Effector memory CD4-positive, alpha-beta T cell (primary cell): ENCODE measurements around the gene PPP2R5B.

ENCODE experiments used
- DNase-seq, 3 donors: peaks; one replicate each; pipeline ENCODE4 v3.0.0-alpha.2; 2020
- H3K27ac ChIP-seq: 2 replicates; pipeline ENCODE4 v1.7.0; 2013; ENCODE audit warnings: mild to moderate bottlenecking, low read length, moderate library complexity; ENCODE audit not compliant: insufficient read depth, poor library complexity, severe bottlenecking
- H3K27me3 ChIP-seq: replicated peaks from 2 replicates; pipeline ENCODE4 v1.7.0; 2013; ENCODE audit warnings: mild to moderate bottlenecking, low read length; ENCODE audit not compliant: insufficient read depth, control insufficient read depth, poor library complexity, severe bottlenecking
- H3K36me3 ChIP-seq: 2 replicates; pipeline ENCODE4 v1.7.0; 2013; ENCODE audit warnings: mild to moderate bottlenecking, low read length, moderate library complexity; ENCODE audit not compliant: control insufficient read depth, insufficient read depth
- H3K4me1 ChIP-seq: 2 replicates; pipeline ENCODE4 v1.7.0; 2013; ENCODE audit warnings: low read length, mild to moderate bottlenecking; ENCODE audit not compliant: control insufficient read depth, insufficient read depth, poor library complexity, severe bottlenecking
- H3K4me3 ChIP-seq: 2 replicates; pipeline ENCODE4 v1.7.0; 2013; ENCODE audit warnings: low read length, low read depth, mild to moderate bottlenecking; ENCODE audit not compliant: insufficient read depth, poor library complexity, severe bottlenecking
- H3K9me3 ChIP-seq: 2 replicates; pipeline ENCODE4 v1.7.0; 2013; ENCODE audit warnings: mild to moderate bottlenecking, low read length, moderate library complexity; ENCODE audit not compliant: control insufficient read depth

The PPP2R5B gene

DNA sequence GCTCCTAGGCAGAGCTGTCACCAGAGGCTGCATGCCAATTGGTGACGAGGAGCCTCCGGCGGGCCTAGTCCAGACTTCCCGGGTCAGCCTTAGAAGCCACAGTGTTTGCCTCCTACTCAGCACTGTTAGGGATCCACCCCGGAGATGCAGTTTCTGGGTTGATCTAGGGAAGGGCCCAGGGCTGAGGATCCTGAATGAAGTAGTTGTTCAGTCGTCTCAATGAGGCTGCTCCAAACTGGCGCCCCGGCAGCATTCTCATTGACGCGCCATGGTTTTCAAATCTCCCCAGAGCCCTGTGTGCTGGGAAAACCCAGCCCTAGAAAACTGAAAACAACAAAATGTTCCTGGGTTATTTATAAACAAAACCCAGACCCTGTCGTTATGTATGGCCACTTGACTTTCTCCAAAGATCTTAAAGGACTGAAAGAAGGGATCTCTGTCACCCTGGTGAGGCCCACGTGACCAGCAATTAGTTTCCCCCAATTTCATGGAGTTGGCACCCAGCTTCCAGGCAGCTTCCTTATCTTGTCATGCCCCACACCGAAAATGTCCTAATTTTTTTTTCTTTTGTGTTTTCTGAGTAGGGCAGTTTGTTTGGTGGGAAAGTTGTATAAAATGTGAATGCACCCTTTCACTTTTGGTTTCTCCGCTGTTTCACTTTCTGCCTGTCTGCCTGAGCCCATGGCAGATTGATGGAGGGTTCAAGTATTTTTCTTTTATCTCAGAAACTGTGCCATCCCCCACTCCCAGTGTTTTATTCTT, 44.1 kb upstream of the PPP2R5B start:
- Histone ChIP-seq H3K9me3 (no peaks in the 10 kb centered on the region), H3K4me3 (peak overlapping the region; percentile 23), H3K4me1 (peaks cover 37% of the 10 kb centered on the region), H3K27me3 (no peaks in the 10 kb centered on the region), H3K36me3 (no peaks in the 10 kb centered on the region), H3K27ac (peak overlapping the region; percentile 85)
- no peak for DNase-seq

DNA sequence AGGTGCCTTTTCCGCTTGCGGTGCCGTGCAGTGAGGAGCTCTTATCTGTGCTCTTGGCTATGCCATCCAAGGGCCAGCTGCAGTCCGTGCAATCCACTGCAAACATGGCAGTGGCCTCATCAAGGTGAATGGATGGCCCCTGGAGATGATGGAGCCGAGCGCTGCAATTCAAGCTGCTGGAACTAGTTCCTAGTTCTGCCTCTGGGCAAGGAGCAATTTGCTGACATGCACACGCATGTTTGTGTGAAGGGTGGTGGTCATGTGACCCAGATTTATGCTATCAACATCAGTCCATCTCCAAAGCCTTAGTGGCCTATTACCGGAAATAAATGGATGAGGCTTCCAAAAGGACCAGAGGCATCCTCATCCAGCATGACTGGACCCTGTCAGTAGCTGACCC, 43.0 kb upstream of the PPP2R5B start:
- Histone ChIP-seq H3K27me3 (no peaks in the 10 kb centered on the region), H3K9me3 (no peaks in the 10 kb centered on the region), H3K36me3 (no peaks in the 10 kb centered on the region), H3K4me1 (peaks cover 34% of the 10 kb centered on the region), H3K4me3 (no peak overlapping the region), H3K27ac (no peak overlapping the region)
- DNase-seq: no peak

DNA sequence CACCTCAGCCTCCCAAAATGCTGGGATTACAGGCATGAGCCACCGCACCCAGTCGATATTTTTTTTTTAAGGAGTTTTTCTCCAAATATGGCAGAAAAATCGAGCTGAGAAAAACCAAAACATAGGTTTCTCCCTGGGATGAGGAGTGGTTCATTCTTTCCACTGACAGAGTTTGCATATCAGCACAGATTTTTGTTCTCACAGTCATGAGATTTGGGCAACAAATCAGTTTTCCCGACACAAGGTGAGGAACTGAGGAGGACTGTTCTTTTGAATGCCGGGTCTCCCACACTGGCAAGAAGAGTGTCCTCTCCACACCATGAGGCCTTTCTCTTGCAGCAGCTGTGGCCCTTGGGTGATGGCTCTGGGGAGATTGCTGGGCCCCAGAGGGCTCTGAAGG, 42.2 kb upstream of the PPP2R5B start:
- Histone ChIP-seq H3K4me3 (no peak overlapping the region), H3K27me3 (no peaks in the 10 kb centered on the region), H3K4me1 (peaks cover 31% of the 10 kb centered on the region), H3K36me3 (no peaks in the 10 kb centered on the region), H3K9me3 (no peaks in the 10 kb centered on the region), H3K27ac (no peak overlapping the region)
- no peak for DNase-seq

DNA sequence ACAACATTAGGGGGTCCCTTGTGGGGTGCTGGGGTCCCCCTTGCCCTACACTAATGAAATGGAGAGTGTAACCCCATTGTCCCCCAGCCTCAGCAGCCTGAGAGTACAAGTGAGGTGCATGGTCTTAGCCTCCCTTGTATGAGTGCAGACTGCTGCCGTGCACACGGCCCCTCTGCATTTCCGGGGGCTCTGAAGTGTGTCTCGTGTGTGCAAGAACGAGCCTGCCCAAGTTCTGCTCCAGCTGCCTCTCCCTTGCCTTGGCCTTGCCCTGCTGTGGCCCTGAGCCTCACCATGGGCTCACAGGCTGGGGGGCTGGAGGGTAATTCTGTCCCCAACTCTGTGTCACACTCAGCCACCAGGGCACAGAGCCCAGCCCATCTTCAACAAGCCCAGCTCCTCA, 40.9 kb upstream of the PPP2R5B start:
- Histone ChIP-seq H3K36me3 (no peaks in the 10 kb centered on the region), H3K9me3 (no peaks in the 10 kb centered on the region), H3K4me1 (peaks cover 42% of the 10 kb centered on the region), H3K27ac (no peak overlapping the region), H3K4me3 (no peak overlapping the region), H3K27me3 (no peaks in the 10 kb centered on the region)
- no peak for DNase-seq

DNA sequence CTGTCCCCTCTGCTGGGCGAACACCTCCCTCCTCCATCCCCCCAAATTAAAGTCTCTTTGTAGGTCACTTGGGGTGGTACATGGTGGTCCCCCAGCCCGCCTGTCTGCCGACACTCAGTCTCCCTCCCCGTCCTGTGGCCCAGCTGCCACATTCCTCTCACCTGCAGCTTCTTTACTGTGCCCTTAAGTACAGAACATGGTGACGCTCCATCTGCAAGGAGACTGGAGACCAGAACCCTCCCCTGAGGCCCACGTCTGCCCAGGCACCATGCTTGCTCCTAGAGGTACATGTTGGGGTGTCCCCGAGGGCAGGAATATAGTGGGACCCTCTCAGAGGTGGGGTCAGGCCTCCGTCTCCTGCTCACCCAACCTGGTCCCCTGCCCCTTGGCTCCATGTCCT, 40.5 kb upstream of the PPP2R5B start:
- Histone ChIP-seq H3K9me3 (no peaks in the 10 kb centered on the region), H3K27me3 (no peaks in the 10 kb centered on the region), H3K4me1 (peaks cover 40% of the 10 kb centered on the region), H3K4me3 (no peak overlapping the region), H3K27ac (no peak overlapping the region), H3K36me3 (no peaks in the 10 kb centered on the region)
- no peak for DNase-seq

DNA sequence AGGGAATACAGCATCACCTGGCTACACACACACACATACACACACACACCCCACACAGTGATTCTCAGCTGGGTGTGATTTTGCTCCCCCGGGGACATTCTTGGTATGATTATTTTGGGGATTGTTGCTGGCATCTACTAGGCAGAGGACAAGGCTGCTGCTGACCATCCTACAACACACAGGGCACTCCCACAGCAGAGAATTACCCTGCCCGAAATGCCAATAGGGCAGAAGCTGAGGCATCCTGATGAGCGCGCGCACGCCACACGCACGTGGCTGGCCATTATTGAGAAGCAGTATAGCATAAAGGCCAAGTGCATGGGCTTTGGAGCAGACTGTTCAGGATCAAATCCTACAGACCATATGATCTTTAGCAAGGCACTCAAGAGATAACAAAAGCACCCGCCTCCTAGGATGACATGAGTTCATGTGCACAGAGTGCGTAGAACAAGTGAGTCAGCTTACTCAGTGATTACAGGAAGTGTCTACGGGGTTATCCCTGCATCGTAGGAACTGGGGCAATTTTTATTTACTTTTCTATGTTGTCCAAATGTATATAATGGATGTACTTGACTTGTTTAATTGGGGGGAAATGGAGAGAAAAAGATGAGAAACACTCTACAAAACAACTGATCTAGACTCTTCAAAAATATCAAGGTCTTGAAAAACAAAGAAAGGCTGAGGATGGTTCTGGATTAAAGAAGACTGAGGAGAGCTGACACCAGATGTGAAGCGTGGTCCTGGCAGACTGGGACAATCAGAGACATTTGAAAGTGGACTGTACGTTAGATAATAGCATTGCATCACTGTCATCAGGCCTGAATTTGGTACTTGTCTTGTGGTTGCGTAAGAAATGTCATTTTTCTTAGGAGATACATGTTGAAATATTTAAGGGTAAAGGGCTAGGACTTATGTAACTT, 38.9 kb upstream of the PPP2R5B start:
- H3K9me3 ChIP-seq: no peaks in the 10 kb centered on the region
- no peak overlapping the region for H3K4me3 ChIP-seq
- H3K4me1 ChIP-seq: peaks cover 24% of the 10 kb centered on the region
- H3K36me3 ChIP-seq: no peaks in the 10 kb centered on the region
- peak in 1 of 3 donors; percentile 21 for DNase-seq
- no peaks in the 10 kb centered on the region for H3K27me3 ChIP-seq
- peak overlapping the region; percentile 65 for H3K27ac ChIP-seq

DNA sequence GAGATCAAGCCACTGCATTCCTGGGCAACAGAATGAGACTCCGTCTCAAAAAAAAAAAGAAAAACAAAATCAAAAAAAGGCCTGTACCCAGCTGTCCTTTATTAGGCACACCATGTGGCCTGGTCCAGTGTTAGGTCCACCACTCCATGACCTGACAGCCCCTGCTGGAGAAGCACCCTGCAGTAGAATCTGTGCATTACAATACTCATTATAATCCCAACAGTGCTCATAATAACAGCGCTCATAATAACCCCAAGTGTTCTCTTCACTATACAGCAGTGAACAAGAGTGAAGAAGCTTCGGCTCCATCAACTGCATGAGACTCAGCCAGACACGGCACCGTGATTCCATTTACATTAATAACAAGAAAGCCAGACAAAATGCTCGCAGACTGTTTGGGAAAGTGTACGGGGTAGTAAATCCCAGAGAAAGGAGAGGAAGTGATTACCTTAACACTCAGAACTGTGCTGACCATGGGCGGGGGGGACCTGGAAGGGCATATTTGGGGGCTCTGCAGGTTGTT, 37.2 kb upstream of the PPP2R5B start:
- peak overlapping the region; percentile 7 for H3K27ac ChIP-seq
- H3K36me3 ChIP-seq: no peaks in the 10 kb centered on the region

DNA sequence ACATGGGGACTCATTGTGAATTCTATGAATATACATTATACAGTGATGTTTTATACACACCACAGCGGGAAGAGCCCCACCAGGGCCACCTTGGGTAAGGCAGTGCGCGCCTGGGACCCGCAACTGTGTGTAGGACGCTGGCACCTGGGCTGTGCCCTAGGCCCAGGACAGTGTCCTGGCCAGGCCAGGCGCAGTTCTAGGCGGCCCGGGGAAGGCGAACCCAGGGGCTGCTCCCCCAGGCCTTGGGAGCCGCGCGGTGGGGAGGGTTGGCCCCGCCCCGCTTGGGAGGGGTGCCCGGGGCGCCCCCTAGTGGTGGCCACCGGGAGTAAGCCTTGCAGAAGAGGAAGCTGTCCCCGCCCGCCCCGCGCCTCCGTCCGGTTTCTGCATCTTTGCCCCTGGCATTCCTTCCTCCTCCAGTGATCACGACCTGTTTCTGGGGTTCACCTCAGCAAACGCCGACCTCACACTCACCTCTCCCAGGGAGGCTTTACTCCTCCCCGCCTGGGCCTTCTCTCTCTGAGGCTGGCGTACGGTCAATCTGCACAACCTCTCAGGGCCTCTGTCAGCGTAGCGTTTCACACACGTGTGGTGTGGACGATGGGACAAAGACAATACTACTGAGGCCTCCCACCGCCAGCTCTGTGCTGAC, 36.6 kb upstream of the PPP2R5B start:
- DNase-seq: peak; percentile 69 to 80 (median 76)
- no peaks in the 10 kb centered on the region for H3K36me3 ChIP-seq
- H3K4me1 ChIP-seq: peaks cover 21% of the 10 kb centered on the region
- no peaks in the 10 kb centered on the region for H3K27me3 ChIP-seq
- peak overlapping the region; percentile 7 for H3K27ac ChIP-seq
- H3K4me3 ChIP-seq: peak overlapping the region; percentile 24
- H3K9me3 ChIP-seq: no peaks in the 10 kb centered on the region

More for the DNA sequence above, 37.2 kb upstream of the PPP2R5B start:
- no peak overlapping the region for H3K4me3 ChIP-seq
- DNase-seq: no peak
- no peaks in the 10 kb centered on the region for H3K9me3 ChIP-seq
- H3K27me3 ChIP-seq: no peaks in the 10 kb centered on the region
- H3K4me1 ChIP-seq: peaks cover 21% of the 10 kb centered on the region

DNA sequence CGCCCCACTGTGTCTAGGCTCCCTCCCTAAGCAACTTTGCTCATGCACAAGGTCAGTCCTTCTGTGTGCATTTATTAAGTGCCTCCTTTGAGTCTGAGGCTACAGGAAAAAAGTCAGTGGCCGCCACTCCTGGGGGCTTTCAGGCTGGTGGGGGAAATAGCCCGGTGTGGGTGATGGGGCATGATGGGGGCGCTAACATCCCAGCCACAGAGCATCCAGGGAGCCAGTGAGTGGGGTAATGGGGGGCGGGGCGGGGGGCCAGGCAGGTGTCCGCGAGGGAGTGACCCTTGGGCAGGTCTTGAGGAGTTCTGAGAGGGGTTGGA, 36.1 kb upstream of the PPP2R5B start:
- Histone ChIP-seq H3K4me1 (peaks cover 21% of the 10 kb centered on the region), H3K27me3 (no peaks in the 10 kb centered on the region), H3K9me3 (no peaks in the 10 kb centered on the region), H3K27ac (no peak overlapping the region), H3K36me3 (no peaks in the 10 kb centered on the region), H3K4me3 (peak overlapping the region; percentile 24)
- no peak for DNase-seq
